Spleen (tissue), 11 donors: ENCODE results near the gene SEMA3B. TPM values are rescaled to one million over a fixed set of nuclear protein-coding genes. Genes with fewer than 3 reads are reported as not detected.
A peak's percentile ranks its signal among the peaks of the same experiment; 100 is the strongest.

ENCODE experiments used
- DNase-seq: peaks from one replicate; pipeline ENCODE4 v3.0.0-alpha.2; 2020
- H3K27ac ChIP-seq, 8 donors: fragments of 200-600 bp; sonication (generic) in 7 of 8; 1 replicate in 4 of 8; 2 replicates in 4 of 8; pipeline versions ENCODE4 v1.5.0 to v1.8.0; 2016 to 2021; ENCODE audit warnings: inconsistent platforms in 4 of 8, mild to moderate bottlenecking in 4 of 8, moderate library complexity in 1 of 8
- H3K27me3 ChIP-seq, 7 donors: fragments of 200-600 bp; sonication (generic) in 6 of 7; replicated peaks in 1 of 7; 1 replicate in 4 of 7; 2 replicates in 3 of 7; pipeline versions ENCODE4 v1.5.0 to v1.8.0; 2016 to 2021; ENCODE audit warnings: inconsistent platforms in 3 of 7, mild to moderate bottlenecking in 1 of 7
- H3K36me3 ChIP-seq, 6 donors: fragments of 200-600 bp; sonication (generic) in 5 of 6; 1 replicate in 4 of 6; 2 replicates in 2 of 6; pipeline versions ENCODE4 v1.5.0 to v1.8.0; 2016 to 2021; ENCODE audit warnings: inconsistent platforms in 2 of 6
- H3K4me1 ChIP-seq, 6 donors: fragments of 200-600 bp; sonication (generic) in 5 of 6; 1 replicate in 3 of 6; 2 replicates in 3 of 6; pipeline versions ENCODE4 v1.5.0 to v1.8.0; 2016 to 2021; ENCODE audit warnings: inconsistent platforms in 3 of 6
- H3K4me3 ChIP-seq, 8 donors: fragments of 200-600 bp; sonication (generic) in 7 of 8; 1 replicate in 4 of 8; 2 replicates in 4 of 8; pipeline versions ENCODE4 v1.5.0 to v1.8.0; 2016 to 2021; ENCODE audit warnings: inconsistent platforms in 4 of 8, mild to moderate bottlenecking in 4 of 8, moderate library complexity in 2 of 8
- H3K9me3 ChIP-seq, 8 donors: fragments of 200-600 bp; sonication (generic) in 7 of 8; 1 replicate in 4 of 8; 2 replicates in 4 of 8; pipeline versions ENCODE4 v1.5.0 to v1.8.0; 2016 to 2021; ENCODE audit warnings: inconsistent platforms in 4 of 8
- CTCF ChIP-seq, 11 experiments: fragments of 200-600 bp in 7 of 11; fragments of 450-650 bp in 4 of 11; sonication (generic) in 4 of 11; IDR thresholded peaks in 8 of 11; conservative IDR thresholded peaks in 3 of 11; 1 replicate in 7 of 11; 2 replicates in 4 of 11; pipeline versions ENCODE4 v1.4.0 to v1.8.0; 2016 to 2021; ENCODE audit warnings: antibody characterized with exemption in 11 of 11, inconsistent platforms in 4 of 11, mild to moderate bottlenecking in 1 of 11
- POLR2A ChIP-seq, 3 donors: fragments of 450-650 bp; IDR thresholded peaks; one replicate each; pipeline ENCODE4 v1.5.1; 2017; ENCODE audit warnings: antibody characterized with exemption in 3 of 3, mild to moderate bottlenecking in 1 of 3
- POLR2AphosphoS5 ChIP-seq, 3 donors: sonication (generic); formaldehyde crosslinking; IDR thresholded peaks; one replicate each; pipeline ENCODE4 v1.5.1; 2017; ENCODE audit warnings: antibody characterized with exemption in 3 of 3
- WGBS, 5 donors: extraction: QIAGEN DNeasy Blood & Tissue Kit in 3 of 5; methylation state at CpG; one replicate each; pipeline versions ENCODE4 v1.1.5 to v1.1.7; 2013 to 2018; 5-methylcytosine and 5-hydroxymethylcytosine counted together
- intact Hi-C: fragments of 100-400 bp; cut with DNase I; formaldehyde crosslinking; loops from one replicate; pipeline ENCODE4 v1.15.0; 2023; ENCODE audit warnings: low total_unique reads
- polyA plus RNA-seq, 3 donors: library from polyadenylated mRNA; stranded (reverse); fragments of 200-250 nt; gene quantifications; one replicate each; pipeline ENCODE4 v1.2.1, GENCODE V29; 2013
- total RNA-seq, 7 donors: library from RNA; depleted of rRNA in 3 of 7; stranded (reverse); fragments of >200 nt in 3 of 7; fragmentation: NEBNext Ultra II Directional in 4 of 7; extraction: Animal tissue kit (Norgen Biotek cat#: 25700) in 4 of 7; gene quantifications; one replicate each; pipeline versions ENCODE4 v1.1.0 to v1.2.1, GENCODE V29; 2016 to 2021
- donor health status: healthy with polysubstance abuse.
- donor health status: DM: no; HTN: no; CAD: no; lungs with moderate emphysema.
- donor health status: DM: no; HTN: no; CAD: no.
- donor health status: Bipolar disorder and iron deficiency.
- donor health status: healthy.
- donor health status: DM: no; HTN: no; CAD: no.
- donor health status: DM: yes; HTN: yes; CAD: no.

SEMA3B gene
- total and polyA plus RNA-seq, 10 donors: 2.2 to 14.5 (median 4.0) TPM

DNA sequence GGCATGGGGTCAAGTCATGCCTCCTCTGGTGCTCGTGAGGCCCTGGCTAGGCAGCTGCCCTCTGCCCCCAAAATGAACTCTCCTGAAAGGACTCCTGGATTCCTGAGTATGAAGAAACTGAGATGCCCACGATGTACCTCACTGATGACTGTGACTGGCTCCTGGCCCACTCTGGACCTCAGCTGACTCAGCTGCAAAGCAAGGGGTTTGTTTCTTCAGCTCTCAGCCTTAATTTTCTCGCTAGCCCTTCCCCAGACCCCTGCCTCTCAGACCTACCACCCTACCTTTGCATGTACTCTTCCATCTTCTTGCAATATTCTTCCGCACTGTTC lies 38.2 kb upstream of the SEMA3B start:
- WGBS, 5 donors: 83 to 93% (median 87%) methylated on average over 4 of the region's 4 CpGs
- TF ChIP-seq POLR2AphosphoS5 (IDR thresholded peaks at IDR 0.05): no peak
- no peak for TF ChIP-seq CTCF (IDR thresholded peaks at IDR 0.05 in 8 of 11, conservative IDR thresholded peaks at IDR 0.05 in 3 of 11)
- TF ChIP-seq POLR2A (IDR thresholded peaks at IDR 0.05): no peak
- Histone ChIP-seq H3K27ac (peak overlapping the region in 5 of 8 donors; percentile 54 to 92 (median 62)), H3K4me1 (peaks cover 11 to 84% (median 61%) of the 10 kb centered on the region in 6 donors), H3K36me3 (no peaks in the 10 kb centered on the region), H3K27me3 (no peaks in the 10 kb centered on the region), H3K9me3 (no peaks in the 10 kb centered on the region), H3K4me3 (peak overlapping the region in 1 of 8 donors; percentile 39)
- no peak for DNase-seq
- intact Hi-C loops: loop anchor here (10.0 kb wide), 1 partner anchor 94 kb away; the partner anchor contains the start of genes HYAL2 and TUSC2

DNA sequence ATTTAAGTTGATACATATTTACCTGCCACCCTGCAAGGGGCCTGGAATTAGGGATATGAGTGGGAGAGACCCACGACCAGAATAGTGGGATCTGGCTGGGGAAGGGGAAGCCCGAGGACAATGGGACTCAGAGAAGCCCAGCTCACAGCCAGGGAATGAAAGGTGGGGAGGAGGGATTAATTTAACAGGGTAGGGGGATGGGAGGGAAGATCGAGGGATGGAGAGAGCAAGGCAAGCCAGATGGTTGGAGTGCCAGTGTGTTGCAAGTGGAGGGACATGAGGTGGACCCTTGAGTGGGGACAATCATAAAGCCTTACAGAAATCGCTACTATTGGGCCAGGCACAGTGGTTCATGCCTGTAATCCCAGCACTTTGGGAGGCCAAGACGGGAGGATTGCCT lies 37.4 kb upstream of the SEMA3B start:
- intact Hi-C loops: loop anchor here (10.0 kb wide), 1 partner anchor 93 kb away; the partner anchor contains the start of genes HYAL2 and TUSC2
- TF ChIP-seq CTCF (IDR thresholded peaks at IDR 0.05 in 8 of 11, conservative IDR thresholded peaks at IDR 0.05 in 3 of 11): no peak
- Histone ChIP-seq H3K4me1 (peaks cover 9 to 76% (median 53%) of the 10 kb centered on the region in 6 donors), H3K27ac (no peak overlapping the region), H3K36me3 (no peaks in the 10 kb centered on the region), H3K9me3 (no peaks in the 10 kb centered on the region), H3K4me3 (no peak overlapping the region), H3K27me3 (no peaks in the 10 kb centered on the region)
- 76 to 94% (median 89%) methylated on average over 5 of the region's 5 CpGs for WGBS, 5 donors
- no peak for DNase-seq

- TF ChIP-seq CTCF (IDR thresholded peaks at IDR 0.05 in 8 of 11, conservative IDR thresholded peaks at IDR 0.05 in 3 of 11) (no peak), POLR2AphosphoS5 (IDR thresholded peaks at IDR 0.05) (no peak), POLR2A (IDR thresholded peaks at IDR 0.05) (no peak)
- DNase-seq: no peak
- no peaks in the 10 kb centered on the region for H3K9me3 ChIP-seq
- H3K27ac ChIP-seq: no peak overlapping the region
- WGBS, 5 donors: 82 to 89% (median 87%) methylated on average over 3 of the region's 3 CpGs
- no peaks in the 10 kb centered on the region for H3K27me3 ChIP-seq
- H3K36me3 ChIP-seq: no peaks in the 10 kb centered on the region
- H3K4me1 ChIP-seq: peaks cover 4 to 69% (median 47%) of the 10 kb centered on the region in 6 donors
- H3K4me3 ChIP-seq: no peak overlapping the region
- intact Hi-C loops: loop anchor here (10.0 kb wide), 1 partner anchor 92 kb away; the partner anchor contains the start of genes HYAL2 and TUSC2
Observed at GRCh38 chr3:50232303-50232702, 36.6 kb upstream of the SEMA3B start.

- Histone ChIP-seq H3K9me3 (no peaks in the 10 kb centered on the region), H3K36me3 (peaks cover 0 to 1% (median 0%) of the 10 kb centered on the region in 6 donors), H3K27ac (peak overlapping the region in 2 of 8 donors; percentile 21 to 26), H3K27me3 (no peaks in the 10 kb centered on the region), H3K4me3 (no peak overlapping the region), H3K4me1 (peaks cover 4 to 64% (median 41%) of the 10 kb centered on the region in 6 donors)
- intact Hi-C loops: loop anchor here (10.0 kb wide), 1 partner anchor 92 kb away; the partner anchor contains the start of genes HYAL2 and TUSC2
- TF ChIP-seq POLR2A (IDR thresholded peaks at IDR 0.05): no peak
- no peak for TF ChIP-seq CTCF (IDR thresholded peaks at IDR 0.05 in 8 of 11, conservative IDR thresholded peaks at IDR 0.05 in 3 of 11)
- TF ChIP-seq POLR2AphosphoS5 (IDR thresholded peaks at IDR 0.05): no peak
- 87 to 96% (median 94%) methylated on average over 3 to 4 of the region's 4 CpGs for WGBS, 5 donors
- DNase-seq: no peak
Observed at GRCh38 chr3:50233176-50233575, 35.8 kb upstream of the SEMA3B start.
